ENCODE measurements around the gene A3GALT2.

Gene A3GALT2

GRCh38 chr1:33334081-33334552 lies 13.2 kb upstream of the A3GALT2 start:
- DNase-seq (ENCODE audit: low read depth): peak; percentile 84
- no peak for TF ChIP-seq CTCF (conservative IDR thresholded peaks at IDR 0.05; ENCODE audit: low read depth, low read length)
- H3K4me3 ChIP-seq (ENCODE audit: low read depth, low read length): no peak overlapping the region

- no peak overlapping the region for H3K4me3 ChIP-seq (ENCODE audit: low read depth, low read length)
- TF ChIP-seq CTCF (conservative IDR thresholded peaks at IDR 0.05; ENCODE audit: low read depth, low read length): no peak
- no peak for DNase-seq (ENCODE audit: low read depth)
These were observed 12.0 kb upstream of the A3GALT2 start for GRCh38 chr1:33332881-33333280.

GRCh38 chr1:33332357-33332789 lies 11.5 kb upstream of the A3GALT2 start:
- peak; percentile 69 for DNase-seq (ENCODE audit: low read depth)
- no peak overlapping the region for H3K4me3 ChIP-seq (ENCODE audit: low read depth, low read length)
- no peak for TF ChIP-seq CTCF (conservative IDR thresholded peaks at IDR 0.05; ENCODE audit: low read depth, low read length)

DNA sequence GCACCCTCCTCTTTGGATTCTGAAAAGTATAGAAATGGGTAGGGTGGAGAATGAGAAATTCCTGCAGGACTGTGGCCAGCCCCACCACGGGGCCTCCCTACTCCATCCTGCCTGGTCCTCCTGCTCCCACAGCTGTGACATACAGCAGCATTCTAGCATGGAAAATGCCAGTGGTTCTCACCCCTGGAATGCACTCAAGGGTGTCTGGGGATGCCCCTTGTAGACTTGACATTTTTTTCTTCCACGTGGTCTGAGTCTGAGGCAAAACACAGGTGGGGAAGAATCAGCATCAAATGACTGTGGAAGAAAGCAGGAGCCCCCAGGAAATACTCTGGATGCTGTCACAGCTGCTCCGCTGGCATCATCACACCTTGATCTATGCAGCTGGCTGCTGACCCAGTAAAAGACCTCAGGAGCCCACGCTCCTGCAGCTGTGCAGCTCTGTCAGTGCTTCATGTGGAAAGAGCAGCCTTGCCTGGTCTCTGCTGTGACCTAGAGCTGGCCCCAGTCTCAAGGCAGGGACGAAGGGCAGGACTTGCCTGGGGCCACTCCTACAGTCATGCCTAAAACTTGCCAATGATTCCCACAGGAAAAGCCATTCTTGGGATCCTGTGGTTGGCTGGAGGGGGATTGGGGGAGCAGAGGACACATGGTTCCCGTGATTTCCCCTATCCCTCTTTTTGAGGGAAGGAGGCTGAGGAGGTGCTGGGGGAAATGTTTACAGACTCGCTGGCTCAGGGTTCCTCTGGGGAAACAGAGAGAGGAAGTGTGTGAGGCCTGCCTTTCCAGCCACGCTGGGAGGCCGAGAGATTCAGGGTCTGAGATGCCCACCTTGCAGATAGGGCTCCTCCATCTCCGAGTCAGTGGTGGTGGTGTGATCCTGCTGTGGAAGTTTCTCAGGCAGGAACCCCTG lies 10.8 kb upstream of the A3GALT2 start:
- no peak for TF ChIP-seq CTCF (conservative IDR thresholded peaks at IDR 0.05; ENCODE audit: low read depth, low read length)
- DNase-seq (ENCODE audit: low read depth): peak; percentile 61
- no peak overlapping the region for H3K4me3 ChIP-seq (ENCODE audit: low read depth, low read length)

DNA sequence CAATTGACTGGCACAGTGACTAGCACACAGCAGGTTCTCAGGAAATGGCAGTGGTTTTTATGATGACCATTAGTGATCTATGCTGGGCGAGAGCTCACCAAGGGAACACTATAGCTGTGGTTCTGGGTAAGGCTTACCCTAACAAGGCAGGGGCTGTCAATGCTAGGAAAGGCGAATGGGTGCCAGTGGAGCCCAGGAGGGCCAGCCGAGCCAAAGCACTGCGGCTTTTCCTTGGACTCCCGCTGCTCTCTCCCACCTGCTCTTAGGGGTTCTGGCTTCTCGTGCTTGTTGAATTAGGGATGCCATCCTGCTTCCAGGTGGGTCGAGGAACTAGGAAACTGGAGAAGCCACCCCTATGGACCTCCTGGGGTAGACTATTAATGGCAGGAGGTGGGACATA lies 10.0 kb upstream of the A3GALT2 start:
- no peak overlapping the region for H3K4me3 ChIP-seq (ENCODE audit: low read depth, low read length)
- no peak for TF ChIP-seq CTCF (conservative IDR thresholded peaks at IDR 0.05; ENCODE audit: low read depth, low read length)
- no peak for DNase-seq (ENCODE audit: low read depth)

DNA sequence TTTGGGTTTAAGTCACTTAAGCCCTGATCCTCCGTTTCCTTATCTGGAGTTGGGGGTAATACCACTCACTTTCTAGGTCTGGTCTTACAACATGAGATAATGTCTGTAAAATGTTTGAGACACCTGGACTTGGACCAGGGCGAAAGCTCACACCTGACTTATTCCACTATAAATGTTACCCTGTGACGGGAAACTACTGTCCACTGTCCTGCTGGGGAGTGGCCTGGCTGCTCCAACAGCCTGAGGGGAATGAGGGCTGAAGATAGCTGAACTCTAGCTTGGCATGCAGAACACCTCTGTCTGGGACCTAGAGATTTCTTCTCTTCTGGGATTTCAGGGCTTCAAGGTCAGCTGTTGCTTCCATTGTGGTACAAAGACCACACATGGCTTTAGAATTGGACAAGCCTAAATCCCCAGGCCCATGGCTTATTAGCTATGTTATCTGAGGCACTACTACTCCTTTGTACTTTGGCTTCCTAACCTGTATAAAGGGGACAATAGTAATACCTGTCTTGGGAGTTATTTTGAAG lies 9.5 kb upstream of the A3GALT2 start:
- no peak for TF ChIP-seq CTCF (conservative IDR thresholded peaks at IDR 0.05; ENCODE audit: low read depth, low read length)
- peak; percentile 5 for DNase-seq (ENCODE audit: low read depth)
- no peak overlapping the region for H3K4me3 ChIP-seq (ENCODE audit: low read depth, low read length)

Data from choroid plexus epithelial cell (primary cell).